Fibroblast of lung (primary cell): ENCODE measurements around the gene LENG1.

ENCODE experiments used
- EZH2 ChIP-seq: IDR thresholded peaks from 2 replicates; pipeline ENCODE4 v1.5.1; 2012; ENCODE audit warnings: low read length, control low read depth, mild to moderate bottlenecking; ENCODE audit errors: missing control alignments
- TF ChIP-seq, protein P1 (sequence below), 2 donors: IDR thresholded peaks in 1 of 2; conservative IDR thresholded peaks in 1 of 2; 1 replicate in 1 of 2; 2 replicates in 1 of 2; pipeline ENCODE4 v1.5.1; 2011 to 2012; ENCODE audit warnings: low read length in 2 of 2, control low read depth in 1 of 2, inconsistent platforms in 1 of 2, low read depth in 1 of 2, mild to moderate bottlenecking in 1 of 2

DNA sequence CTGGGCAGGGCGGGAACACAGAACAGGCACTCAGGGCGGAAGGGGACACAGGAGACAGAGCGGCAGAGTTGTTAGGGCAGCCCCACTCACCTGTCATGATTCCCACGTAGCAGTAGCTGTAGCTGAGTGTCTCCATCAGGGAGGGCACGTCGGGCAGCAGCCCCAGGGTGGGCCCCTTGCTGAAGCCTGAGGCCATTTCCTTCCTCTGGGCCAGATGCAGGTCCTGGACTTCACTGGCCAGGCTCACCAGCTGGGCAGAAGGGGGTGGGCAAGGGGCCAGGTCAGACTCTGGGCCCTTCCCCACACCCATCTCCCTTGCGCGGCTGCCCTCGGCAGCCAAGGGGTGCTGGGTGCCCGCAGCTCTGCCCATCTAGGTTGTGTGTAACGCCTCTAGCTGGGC, 23.9 kb upstream of the LENG1 start:
- TF ChIP-seq, protein P1, sequence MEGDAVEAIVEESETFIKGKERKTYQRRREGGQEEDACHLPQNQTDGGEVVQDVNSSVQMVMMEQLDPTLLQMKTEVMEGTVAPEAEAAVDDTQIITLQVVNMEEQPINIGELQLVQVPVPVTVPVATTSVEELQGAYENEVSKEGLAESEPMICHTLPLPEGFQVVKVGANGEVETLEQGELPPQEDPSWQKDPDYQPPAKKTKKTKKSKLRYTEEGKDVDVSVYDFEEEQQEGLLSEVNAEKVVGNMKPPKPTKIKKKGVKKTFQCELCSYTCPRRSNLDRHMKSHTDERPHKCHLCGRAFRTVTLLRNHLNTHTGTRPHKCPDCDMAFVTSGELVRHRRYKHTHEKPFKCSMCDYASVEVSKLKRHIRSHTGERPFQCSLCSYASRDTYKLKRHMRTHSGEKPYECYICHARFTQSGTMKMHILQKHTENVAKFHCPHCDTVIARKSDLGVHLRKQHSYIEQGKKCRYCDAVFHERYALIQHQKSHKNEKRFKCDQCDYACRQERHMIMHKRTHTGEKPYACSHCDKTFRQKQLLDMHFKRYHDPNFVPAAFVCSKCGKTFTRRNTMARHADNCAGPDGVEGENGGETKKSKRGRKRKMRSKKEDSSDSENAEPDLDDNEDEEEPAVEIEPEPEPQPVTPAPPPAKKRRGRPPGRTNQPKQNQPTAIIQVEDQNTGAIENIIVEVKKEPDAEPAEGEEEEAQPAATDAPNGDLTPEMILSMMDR (conservative IDR thresholded peaks at IDR 0.05 in 1 of 2, IDR thresholded peaks at IDR 0.05 in 1 of 2; ENCODE audit: low read depth in 1 of 2, low read length in 2 of 2), result no peak
- no peak for TF ChIP-seq EZH2
